Fibroblast of villous mesenchyme (primary cell): ENCODE data around the gene IL17B. TPM values are rescaled to one million over a fixed set of nuclear protein-coding genes. Genes with fewer than 3 reads are reported as not detected.

Source experiments
- DNase-seq: peaks from one replicate; pipeline ENCODE4 v3.0.0-alpha.2; 2010; ENCODE audit warnings: low read depth
- H3K4me3 ChIP-seq: 2 replicates; pipeline ENCODE4 v1.5.1; 2011; ENCODE audit warnings: low read depth, mild to moderate bottlenecking, low read length
- total RNA-seq: library from RNA; depleted of rRNA; stranded (reverse); fragments of >200 nt; gene quantifications from 2 replicates; pipeline ENCODE4 v1.2.3, GENCODE V29; 2012
- TF ChIP-seq, protein P1 (sequence below): IDR thresholded peaks from 2 replicates; pipeline ENCODE4 v1.5.1; 2012; ENCODE audit warnings: low read depth, mild to moderate bottlenecking, low read length; ENCODE audit not compliant: insufficient read depth

IL17B gene
- total RNA-seq, 1 donor: not detected

DNA sequence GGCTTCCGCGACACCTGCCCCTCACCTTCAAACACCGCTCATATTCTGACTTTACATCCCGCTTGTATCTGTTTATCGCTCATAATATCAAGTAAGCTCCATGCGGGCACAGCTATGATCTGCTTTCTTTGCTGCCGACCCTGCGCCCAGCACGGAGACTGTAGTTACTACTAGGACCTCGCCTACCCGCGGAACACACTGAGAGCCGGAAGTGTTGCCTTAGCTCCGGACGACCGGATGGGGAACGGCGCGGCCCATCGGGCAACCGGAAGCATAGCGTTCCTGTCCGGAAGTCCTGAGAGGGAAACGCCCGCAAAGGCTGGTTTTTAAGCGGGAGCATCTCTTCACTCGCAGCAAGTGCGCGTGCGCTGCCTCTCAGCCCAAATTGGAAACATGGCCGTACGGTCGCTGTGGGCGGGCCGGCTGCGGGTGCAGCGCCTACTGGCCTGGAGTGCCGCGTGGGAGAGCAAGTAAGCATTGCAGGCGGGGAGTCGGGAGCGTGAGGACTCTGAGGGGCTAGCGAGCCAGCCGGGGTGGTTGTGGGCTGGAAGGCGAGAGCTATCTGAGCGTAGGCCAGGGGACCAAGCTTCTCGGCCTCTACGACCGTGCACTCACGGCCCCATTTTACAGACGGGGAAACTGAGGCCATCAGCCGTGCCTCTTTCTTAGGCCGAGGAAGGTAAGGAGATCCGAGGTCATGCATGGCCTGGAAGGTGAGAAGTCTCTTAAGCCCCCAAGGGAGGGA lies 33.8 kb downstream of the IL17B start, which contains the start of gene GRPEL2:
Gene GRPEL2 (plus strand): TSS at position 353 of the 745 bp plus-strand sequence. CDS start 41 bp downstream, at position 394.
- peak within 1 kb of the TSS; percentile 96 for H3K4me3 ChIP-seq
- TF ChIP-seq, protein P1, sequence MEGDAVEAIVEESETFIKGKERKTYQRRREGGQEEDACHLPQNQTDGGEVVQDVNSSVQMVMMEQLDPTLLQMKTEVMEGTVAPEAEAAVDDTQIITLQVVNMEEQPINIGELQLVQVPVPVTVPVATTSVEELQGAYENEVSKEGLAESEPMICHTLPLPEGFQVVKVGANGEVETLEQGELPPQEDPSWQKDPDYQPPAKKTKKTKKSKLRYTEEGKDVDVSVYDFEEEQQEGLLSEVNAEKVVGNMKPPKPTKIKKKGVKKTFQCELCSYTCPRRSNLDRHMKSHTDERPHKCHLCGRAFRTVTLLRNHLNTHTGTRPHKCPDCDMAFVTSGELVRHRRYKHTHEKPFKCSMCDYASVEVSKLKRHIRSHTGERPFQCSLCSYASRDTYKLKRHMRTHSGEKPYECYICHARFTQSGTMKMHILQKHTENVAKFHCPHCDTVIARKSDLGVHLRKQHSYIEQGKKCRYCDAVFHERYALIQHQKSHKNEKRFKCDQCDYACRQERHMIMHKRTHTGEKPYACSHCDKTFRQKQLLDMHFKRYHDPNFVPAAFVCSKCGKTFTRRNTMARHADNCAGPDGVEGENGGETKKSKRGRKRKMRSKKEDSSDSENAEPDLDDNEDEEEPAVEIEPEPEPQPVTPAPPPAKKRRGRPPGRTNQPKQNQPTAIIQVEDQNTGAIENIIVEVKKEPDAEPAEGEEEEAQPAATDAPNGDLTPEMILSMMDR: no peak
- DNase-seq: peak; percentile 98

DNA sequence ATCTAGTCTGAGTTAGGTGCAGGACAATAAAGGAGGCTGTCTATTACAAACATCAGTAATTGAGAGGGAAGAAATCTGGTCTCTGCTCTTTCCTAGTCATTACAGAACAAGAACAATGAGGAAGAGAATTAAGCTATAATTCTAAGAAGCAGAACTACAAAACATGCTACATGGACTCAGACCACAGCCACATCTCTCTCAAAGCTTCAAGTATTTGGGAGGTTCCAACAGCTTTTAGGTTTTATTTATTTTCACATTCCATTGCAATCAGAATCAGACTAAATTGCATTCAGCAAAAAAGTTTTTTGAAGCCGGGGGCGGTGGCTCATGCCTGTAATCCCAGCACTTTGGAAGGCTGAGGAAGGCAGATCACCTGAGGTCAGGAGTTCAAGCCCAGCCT lies 34.9 kb downstream of the IL17B start:
- H3K4me3 ChIP-seq: no peak overlapping the region
- DNase-seq: no peak
- TF ChIP-seq, protein P1: no peak

DNA sequence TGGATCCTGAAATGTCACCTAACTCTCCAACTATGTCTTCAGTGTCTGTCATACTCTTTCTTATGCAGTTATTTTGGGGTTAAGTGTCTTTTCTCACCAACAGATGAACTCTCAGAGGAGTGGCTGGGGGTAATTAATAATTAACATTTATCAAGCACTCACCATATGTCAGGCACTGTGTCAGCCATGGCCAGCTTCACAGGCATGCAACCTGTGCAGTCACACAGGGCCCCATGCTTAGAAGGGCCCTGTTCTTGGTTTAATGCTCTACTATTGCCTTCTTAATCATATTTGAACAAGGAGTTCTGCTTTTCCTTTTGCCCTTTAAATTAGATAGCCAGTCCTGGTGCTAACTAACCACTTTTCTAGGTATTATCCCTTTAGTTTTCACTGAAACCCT lies 37.2 kb downstream of the IL17B start:
- DNase-seq: no peak
- TF ChIP-seq, protein P1: no peak
- H3K4me3 ChIP-seq: no peak overlapping the region

DNA sequence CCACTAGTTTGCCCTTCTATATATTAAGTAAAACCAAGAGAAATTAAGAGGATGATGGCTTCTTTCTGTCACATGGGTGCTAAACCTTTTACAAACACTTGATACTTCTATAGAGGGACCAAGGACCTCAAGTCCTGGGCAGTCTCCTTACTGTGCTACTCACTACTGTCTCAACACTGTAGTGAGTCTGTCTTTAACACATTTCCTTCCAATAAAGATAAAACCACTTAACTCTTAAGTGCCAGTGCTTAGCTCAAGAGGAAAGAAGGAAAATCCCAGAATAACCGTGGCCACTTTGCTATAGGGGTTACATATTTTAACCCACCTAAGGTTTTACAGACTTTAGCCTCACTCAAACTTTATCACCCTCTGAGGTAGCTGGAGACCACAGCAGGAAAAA lies 38.2 kb downstream of the IL17B start:
- no peak for DNase-seq
- H3K4me3 ChIP-seq: no peak overlapping the region
- TF ChIP-seq, protein P1: no peak

DNA sequence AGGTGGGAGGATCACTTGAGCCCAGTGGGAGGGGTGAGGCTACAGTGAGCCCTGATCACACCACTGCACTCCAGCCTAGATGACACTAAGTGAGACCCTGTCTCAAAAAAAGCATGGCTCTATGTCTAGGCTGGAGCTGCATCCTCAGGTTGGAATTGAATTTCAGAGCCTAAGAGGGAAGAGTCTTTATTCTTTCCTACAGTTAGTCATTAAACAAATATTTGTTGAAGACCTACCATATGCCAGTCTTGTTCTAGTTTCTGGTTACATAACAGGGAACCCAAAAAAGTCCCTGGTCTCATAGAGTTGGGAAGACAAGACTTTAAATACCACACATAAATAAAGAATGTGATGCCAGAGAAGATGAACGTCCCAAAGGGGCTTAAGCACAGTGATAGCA lies 40.7 kb downstream of the IL17B start:
- TF ChIP-seq, protein P1: no peak
- no peak overlapping the region for H3K4me3 ChIP-seq
- no peak for DNase-seq

DNA sequence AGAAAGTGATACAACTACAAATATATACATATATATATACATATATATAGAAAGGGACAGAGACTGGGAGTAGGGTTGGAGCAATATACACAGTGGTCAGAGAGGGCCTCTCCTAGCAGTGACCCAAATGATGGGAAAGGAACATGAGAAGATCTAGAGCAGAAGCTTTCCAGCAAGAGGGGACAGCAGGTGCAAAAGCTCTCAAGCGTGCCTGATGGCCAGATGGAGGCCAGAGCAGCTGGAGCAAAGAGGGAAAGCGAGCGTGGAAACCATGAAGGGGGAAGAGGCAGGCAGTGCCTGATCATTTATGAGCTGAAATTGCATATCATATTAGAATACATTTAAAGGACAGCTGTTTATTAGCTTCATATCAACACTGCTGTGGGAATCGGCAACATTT lies 41.4 kb downstream of the IL17B start:
- no peak overlapping the region for H3K4me3 ChIP-seq
- no peak for DNase-seq
- TF ChIP-seq, protein P1: no peak
